ENCODE results near the gene ITPR2. TPM values are rescaled to one million over a fixed set of nuclear protein-coding genes. Genes with fewer than 3 reads are reported as not detected.

ITPR2 gene
- total and polyA plus RNA-seq, 4 donors, result 11.7 to 93.3 (median 35.4) TPM

- H3K36me3 ChIP-seq (ENCODE audit: control insufficient read depth in 4 of 4, insufficient read depth in 3 of 4, low read depth in 1 of 4, low read length in 3 of 4), result peaks cover 0 to 12% (median 2%) of the 10 kb centered on the region in 4 donors
- 91% methylated on average over 2 of the region's 2 CpGs for WGBS
- DNase-seq (ENCODE audit: low spot score), result no peak
- no peak for TF ChIP-seq YY1 (IDR thresholded peaks at IDR 0.05)
- TF ChIP-seq, protein P1, sequence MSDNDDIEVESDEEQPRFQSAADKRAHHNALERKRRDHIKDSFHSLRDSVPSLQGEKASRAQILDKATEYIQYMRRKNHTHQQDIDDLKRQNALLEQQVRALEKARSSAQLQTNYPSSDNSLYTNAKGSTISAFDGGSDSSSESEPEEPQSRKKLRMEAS (IDR thresholded peaks at IDR 0.05), result no peak
- TF ChIP-seq, protein P2, sequence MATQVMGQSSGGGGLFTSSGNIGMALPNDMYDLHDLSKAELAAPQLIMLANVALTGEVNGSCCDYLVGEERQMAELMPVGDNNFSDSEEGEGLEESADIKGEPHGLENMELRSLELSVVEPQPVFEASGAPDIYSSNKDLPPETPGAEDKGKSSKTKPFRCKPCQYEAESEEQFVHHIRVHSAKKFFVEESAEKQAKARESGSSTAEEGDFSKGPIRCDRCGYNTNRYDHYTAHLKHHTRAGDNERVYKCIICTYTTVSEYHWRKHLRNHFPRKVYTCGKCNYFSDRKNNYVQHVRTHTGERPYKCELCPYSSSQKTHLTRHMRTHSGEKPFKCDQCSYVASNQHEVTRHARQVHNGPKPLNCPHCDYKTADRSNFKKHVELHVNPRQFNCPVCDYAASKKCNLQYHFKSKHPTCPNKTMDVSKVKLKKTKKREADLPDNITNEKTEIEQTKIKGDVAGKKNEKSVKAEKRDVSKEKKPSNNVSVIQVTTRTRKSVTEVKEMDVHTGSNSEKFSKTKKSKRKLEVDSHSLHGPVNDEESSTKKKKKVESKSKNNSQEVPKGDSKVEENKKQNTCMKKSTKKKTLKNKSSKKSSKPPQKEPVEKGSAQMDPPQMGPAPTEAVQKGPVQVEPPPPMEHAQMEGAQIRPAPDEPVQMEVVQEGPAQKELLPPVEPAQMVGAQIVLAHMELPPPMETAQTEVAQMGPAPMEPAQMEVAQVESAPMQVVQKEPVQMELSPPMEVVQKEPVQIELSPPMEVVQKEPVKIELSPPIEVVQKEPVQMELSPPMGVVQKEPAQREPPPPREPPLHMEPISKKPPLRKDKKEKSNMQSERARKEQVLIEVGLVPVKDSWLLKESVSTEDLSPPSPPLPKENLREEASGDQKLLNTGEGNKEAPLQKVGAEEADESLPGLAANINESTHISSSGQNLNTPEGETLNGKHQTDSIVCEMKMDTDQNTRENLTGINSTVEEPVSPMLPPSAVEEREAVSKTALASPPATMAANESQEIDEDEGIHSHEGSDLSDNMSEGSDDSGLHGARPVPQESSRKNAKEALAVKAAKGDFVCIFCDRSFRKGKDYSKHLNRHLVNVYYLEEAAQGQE (IDR thresholded peaks at IDR 0.05), result no peak
- no peak for TF ChIP-seq RXRA (IDR thresholded peaks at IDR 0.05)
- TF ChIP-seq FOXA2 (IDR thresholded peaks at IDR 0.05), result no peak
- TF ChIP-seq, protein P3, sequence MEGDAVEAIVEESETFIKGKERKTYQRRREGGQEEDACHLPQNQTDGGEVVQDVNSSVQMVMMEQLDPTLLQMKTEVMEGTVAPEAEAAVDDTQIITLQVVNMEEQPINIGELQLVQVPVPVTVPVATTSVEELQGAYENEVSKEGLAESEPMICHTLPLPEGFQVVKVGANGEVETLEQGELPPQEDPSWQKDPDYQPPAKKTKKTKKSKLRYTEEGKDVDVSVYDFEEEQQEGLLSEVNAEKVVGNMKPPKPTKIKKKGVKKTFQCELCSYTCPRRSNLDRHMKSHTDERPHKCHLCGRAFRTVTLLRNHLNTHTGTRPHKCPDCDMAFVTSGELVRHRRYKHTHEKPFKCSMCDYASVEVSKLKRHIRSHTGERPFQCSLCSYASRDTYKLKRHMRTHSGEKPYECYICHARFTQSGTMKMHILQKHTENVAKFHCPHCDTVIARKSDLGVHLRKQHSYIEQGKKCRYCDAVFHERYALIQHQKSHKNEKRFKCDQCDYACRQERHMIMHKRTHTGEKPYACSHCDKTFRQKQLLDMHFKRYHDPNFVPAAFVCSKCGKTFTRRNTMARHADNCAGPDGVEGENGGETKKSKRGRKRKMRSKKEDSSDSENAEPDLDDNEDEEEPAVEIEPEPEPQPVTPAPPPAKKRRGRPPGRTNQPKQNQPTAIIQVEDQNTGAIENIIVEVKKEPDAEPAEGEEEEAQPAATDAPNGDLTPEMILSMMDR (IDR thresholded peaks at IDR 0.05; ENCODE audit: low read depth, low read length, missing input control), result no peak
- no peak for TF ChIP-seq SP1 (IDR thresholded peaks at IDR 0.05)
- no peak for TF ChIP-seq ZBTB33 (IDR thresholded peaks at IDR 0.05)
- no peak for TF ChIP-seq TAF1 (conservative IDR thresholded peaks at IDR 0.05)
- TF ChIP-seq, protein P4, sequence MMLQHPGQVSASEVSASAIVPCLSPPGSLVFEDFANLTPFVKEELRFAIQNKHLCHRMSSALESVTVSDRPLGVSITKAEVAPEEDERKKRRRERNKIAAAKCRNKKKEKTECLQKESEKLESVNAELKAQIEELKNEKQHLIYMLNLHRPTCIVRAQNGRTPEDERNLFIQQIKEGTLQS (IDR thresholded peaks at IDR 0.05), result no peak
- no peak for TF ChIP-seq RAD21 (IDR thresholded peaks at IDR 0.05)
- TF ChIP-seq HNF4A (conservative IDR thresholded peaks at IDR 0.05), result no peak
- no peak for TF ChIP-seq JUND (IDR thresholded peaks at IDR 0.05)
- TF ChIP-seq NR2F2 (IDR thresholded peaks at IDR 0.05), result no peak
- TF ChIP-seq FOXA1 (IDR thresholded peaks at IDR 0.05), result no peak
- no peak for TF ChIP-seq EGR1 (IDR thresholded peaks at IDR 0.05; ENCODE audit: low read depth in 2 of 2)
- H3K9ac ChIP-seq (ENCODE audit: low read depth in 1 of 2, low read length in 2 of 2), result no peak overlapping the region
- no peak overlapping the region for H3K4me3 ChIP-seq (ENCODE audit: low read depth in 1 of 3, low read length in 3 of 3)
- H3K4me1 ChIP-seq (ENCODE audit: control insufficient read depth in 4 of 4, insufficient read depth in 4 of 4, low read length in 3 of 4), result no peaks in the 10 kb centered on the region
- no peak overlapping the region for H3K27ac ChIP-seq (ENCODE audit: low read depth in 1 of 2, low read length in 2 of 2)
- H3K9me3 ChIP-seq (ENCODE audit: control insufficient read depth in 4 of 4, low read length in 3 of 4), result no peaks in the 10 kb centered on the region
- H3K27me3 ChIP-seq (ENCODE audit: control insufficient read depth in 4 of 4, insufficient read depth in 4 of 4, low read length in 3 of 4), result no peaks in the 10 kb centered on the region
Measured at GRCh38 chr12:26510354-26510674, 322.7 kb downstream of the ITPR2 start.

DNA sequence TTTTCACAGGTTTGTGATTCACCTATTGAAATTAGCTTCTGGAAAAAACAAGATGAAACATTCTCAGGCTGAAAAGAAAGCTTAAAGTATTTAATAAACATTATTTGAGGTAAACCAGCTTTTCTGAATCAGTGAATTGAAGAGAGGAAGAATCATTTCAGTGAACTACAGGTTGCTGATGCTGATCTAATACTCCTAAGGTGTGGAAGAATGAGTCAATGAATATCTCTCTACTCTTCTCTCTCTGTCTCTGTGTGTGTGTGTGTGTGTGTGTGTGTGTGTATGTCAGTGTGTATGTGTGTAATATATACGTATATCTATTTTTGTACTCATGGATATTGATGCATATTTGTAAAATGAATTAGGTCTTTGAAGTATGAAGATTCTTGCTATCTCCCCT is 325.4 kb downstream of the ITPR2 start:
- H3K36me3 ChIP-seq (ENCODE audit: control insufficient read depth in 4 of 4, insufficient read depth in 3 of 4, low read depth in 1 of 4, low read length in 3 of 4), result peaks cover 0 to 17% (median 5%) of the 10 kb centered on the region in 4 donors
- no peak overlapping the region for H3K4me3 ChIP-seq (ENCODE audit: low read depth in 1 of 3, low read length in 3 of 3)
- H3K27ac ChIP-seq (ENCODE audit: low read depth in 1 of 2, low read length in 2 of 2), result no peak overlapping the region
- H3K27me3 ChIP-seq (ENCODE audit: control insufficient read depth in 4 of 4, insufficient read depth in 4 of 4, low read length in 3 of 4), result no peaks in the 10 kb centered on the region
- H3K9me3 ChIP-seq (ENCODE audit: control insufficient read depth in 4 of 4, low read length in 3 of 4), result no peaks in the 10 kb centered on the region
- TF ChIP-seq YY1 (IDR thresholded peaks at IDR 0.05), result no peak
- no peaks in the 10 kb centered on the region for H3K4me1 ChIP-seq (ENCODE audit: control insufficient read depth in 4 of 4, insufficient read depth in 4 of 4, low read length in 3 of 4)
- no peak overlapping the region for H3K9ac ChIP-seq (ENCODE audit: low read depth in 1 of 2, low read length in 2 of 2)
- no peak for DNase-seq (ENCODE audit: low spot score)
- WGBS, result 100% methylated on average over 1 of the region's 1 CpG
